Measurements from ENCODE around the gene NACA2.

Gene NACA2

GRCh38 chr17:61543786-61544415, 47.1 kb downstream of the NACA2 start:
- no peak for DNase-seq

DNA sequence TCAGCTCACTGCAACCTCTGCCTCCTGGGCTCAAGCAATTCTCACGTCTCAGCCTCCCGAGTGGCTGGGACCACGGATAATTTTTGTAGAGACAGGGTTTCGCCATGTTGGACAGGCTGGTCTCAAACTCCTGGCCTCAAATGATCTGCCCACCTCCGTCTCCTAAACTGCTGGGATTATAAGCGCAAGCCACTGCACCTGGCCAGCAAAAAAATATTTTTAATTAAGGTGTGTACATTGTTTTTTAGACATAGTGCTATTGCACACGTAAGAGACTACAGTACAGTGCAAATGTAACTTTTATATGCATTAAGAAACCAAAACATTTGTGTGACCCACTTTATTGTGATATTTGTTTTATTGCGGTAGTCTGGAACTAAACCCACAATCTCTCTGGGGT, 49.0 kb downstream of the NACA2 start:
- DNase-seq: no peak

- DNase-seq: no peak
Measured at GRCh38 chr17:61540874-61541273, 50.1 kb downstream of the NACA2 start.

Data from DMS79 treated with DMSO at 0.1 percent for 48 hours (cell line).